Right lobe of liver (tissue), 4 donors: Measurements from ENCODE around the gene ORC1.

Experiments
- POLR2A ChIP-seq: fragments of 450-650 bp; IDR thresholded peaks from one replicate; pipeline ENCODE4 v1.6.1; 2017; ENCODE audit warnings: antibody characterized with exemption, mild to moderate bottlenecking
- TF ChIP-seq, protein P1 (sequence below), 4 donors: fragments of 200-600 bp in 3 of 4; fragments of 450-650 bp in 1 of 4; IDR thresholded peaks; one replicate each; pipeline versions ENCODE4 v1.5.1 to v1.8.0; 2016 to 2022; ENCODE audit warnings: antibody characterized with exemption in 4 of 4, mild to moderate bottlenecking in 2 of 4
- donor health status: DM: no; HTN: no; CAD: no.
- donor health status: DM: no; HTN: no; CAD: no.
- donor health status: DM: no; HTN: yes; CAD: no.

- no peak for TF ChIP-seq POLR2A
- TF ChIP-seq, protein P1, sequence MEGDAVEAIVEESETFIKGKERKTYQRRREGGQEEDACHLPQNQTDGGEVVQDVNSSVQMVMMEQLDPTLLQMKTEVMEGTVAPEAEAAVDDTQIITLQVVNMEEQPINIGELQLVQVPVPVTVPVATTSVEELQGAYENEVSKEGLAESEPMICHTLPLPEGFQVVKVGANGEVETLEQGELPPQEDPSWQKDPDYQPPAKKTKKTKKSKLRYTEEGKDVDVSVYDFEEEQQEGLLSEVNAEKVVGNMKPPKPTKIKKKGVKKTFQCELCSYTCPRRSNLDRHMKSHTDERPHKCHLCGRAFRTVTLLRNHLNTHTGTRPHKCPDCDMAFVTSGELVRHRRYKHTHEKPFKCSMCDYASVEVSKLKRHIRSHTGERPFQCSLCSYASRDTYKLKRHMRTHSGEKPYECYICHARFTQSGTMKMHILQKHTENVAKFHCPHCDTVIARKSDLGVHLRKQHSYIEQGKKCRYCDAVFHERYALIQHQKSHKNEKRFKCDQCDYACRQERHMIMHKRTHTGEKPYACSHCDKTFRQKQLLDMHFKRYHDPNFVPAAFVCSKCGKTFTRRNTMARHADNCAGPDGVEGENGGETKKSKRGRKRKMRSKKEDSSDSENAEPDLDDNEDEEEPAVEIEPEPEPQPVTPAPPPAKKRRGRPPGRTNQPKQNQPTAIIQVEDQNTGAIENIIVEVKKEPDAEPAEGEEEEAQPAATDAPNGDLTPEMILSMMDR (IDR thresholded peaks at IDR 0.05): no peak
Measured at GRCh38 chr1:52359676-52360594, 44.3 kb downstream of the ORC1 start.
